ENCODE data around the gene OSBPL6. TPM values are rescaled to one million over a fixed set of nuclear protein-coding genes. Genes with fewer than 3 reads are reported as not detected.
A peak's percentile ranks its signal among the peaks of the same experiment; 100 is the strongest.

The OSBPL6 gene
- total RNA-seq, 4 donors from 2014 or later, result 1.8 to 3.3 (median 2.3) TPM

DNA sequence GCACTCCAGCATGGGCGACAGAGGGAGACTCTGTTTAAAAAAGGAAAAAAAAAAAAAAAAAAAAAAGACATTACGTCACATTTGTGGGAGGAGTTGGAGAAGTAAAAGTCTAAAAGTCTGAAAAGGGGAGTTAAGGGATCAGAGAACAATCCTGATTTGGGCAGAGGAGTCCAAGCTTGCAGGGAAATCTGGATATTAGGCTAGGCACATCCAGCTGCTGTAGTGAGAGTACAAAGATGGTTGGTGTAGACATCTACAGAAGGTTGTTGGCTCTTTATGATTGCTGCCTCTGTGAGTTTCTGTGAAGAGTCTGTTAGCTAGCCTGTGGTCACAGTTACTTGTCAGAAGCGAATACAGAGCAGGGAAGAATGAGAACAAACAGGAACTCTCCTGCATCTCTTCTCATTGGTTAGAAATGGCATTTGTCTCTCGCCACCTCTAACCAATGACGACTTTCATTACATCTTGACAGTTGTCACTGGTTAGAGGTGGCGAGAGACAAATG, 3.3 kb upstream of the OSBPL6 start:
- DNase-seq (ENCODE audit: extremely low spot score), result no peak
- no peak for TF ChIP-seq POLR2A (IDR thresholded peaks at IDR 0.05; ENCODE audit: low read depth)
- Histone ChIP-seq H3K4me1 (peaks cover 16 to 21% (median 18%) of the 10 kb centered on the region in 4 donors), H3K36me3 (no peaks in the 10 kb centered on the region), H3K27ac (replicated peaks in 1 of 4) (no peak overlapping the region), H3K4me3 (no peak overlapping the region), H3K27me3 (peaks cover 0 to 7% (median 0%) of the 10 kb centered on the region in 4 donors), H3K9me3 (no peaks in the 10 kb centered on the region)
- 51% methylated on average over 6 of the region's 6 CpGs for WGBS
- intact Hi-C loops (cut with DNase I), result no loop called here

DNA sequence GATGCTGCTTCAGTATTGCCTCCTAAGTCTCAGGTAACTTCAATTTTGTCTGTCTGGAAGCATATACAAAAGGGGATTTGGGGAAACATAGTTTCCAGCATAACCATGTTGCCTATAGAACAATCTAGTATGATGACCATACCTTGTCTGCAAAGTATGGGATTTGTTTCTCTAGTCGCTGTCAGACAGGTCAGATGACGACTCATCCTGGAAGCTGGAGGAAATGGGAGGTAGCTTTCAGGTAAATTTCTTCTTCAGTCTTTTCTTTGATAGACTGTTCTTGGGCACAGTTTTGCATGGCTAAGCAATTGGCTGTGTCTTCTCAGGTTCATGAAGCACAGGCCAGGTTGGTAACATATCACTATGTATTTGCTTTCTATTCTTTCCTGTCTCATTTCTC, 2.8 kb upstream of the OSBPL6 start:
- Histone ChIP-seq H3K27ac (replicated peaks in 1 of 4) (no peak overlapping the region), H3K4me1 (peaks cover 16 to 21% (median 18%) of the 10 kb centered on the region in 4 donors), H3K36me3 (no peaks in the 10 kb centered on the region), H3K9me3 (no peaks in the 10 kb centered on the region), H3K27me3 (peaks cover 0 to 7% (median 0%) of the 10 kb centered on the region in 4 donors), H3K4me3 (no peak overlapping the region)
- TF ChIP-seq EP300 (IDR thresholded peaks at IDR 0.05) (no peak), POLR2AphosphoS5 (IDR thresholded peaks at IDR 0.05) (no peak)
- no peak for DNase-seq (ENCODE audit: extremely low spot score)
- WGBS, result 91% methylated on average over 2 of the region's 2 CpGs
- intact Hi-C loops (cut with DNase I), result no loop called here

DNA sequence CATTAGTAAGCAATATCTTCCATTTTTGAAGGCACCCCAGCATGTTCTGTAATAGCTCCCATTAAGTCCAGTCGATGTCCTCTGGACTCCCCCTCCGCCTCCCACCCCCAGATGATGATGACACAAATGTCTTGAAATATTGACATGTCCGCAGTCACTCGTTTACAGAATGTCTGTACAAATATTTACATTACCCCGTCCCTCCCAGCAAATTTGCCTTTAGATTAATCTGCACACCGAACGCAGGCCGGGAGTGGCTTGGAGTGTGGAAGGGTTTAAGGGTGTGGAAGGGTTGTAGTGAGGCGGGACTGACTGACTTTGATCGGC, 853 bp upstream of the OSBPL6 start:
- peaks cover 16 to 21% (median 18%) of the 10 kb centered on the region in 4 donors for H3K4me1 ChIP-seq
- H3K4me3 ChIP-seq, result peak overlapping the region; percentile 71 to 93 (median 82)
- TF ChIP-seq POLR2A (IDR thresholded peaks at IDR 0.05; ENCODE audit: low read depth) (no peak), EP300 (IDR thresholded peaks at IDR 0.05) (no peak), POLR2AphosphoS5 (IDR thresholded peaks at IDR 0.05) (no peak)
- TF ChIP-seq, protein P1, sequence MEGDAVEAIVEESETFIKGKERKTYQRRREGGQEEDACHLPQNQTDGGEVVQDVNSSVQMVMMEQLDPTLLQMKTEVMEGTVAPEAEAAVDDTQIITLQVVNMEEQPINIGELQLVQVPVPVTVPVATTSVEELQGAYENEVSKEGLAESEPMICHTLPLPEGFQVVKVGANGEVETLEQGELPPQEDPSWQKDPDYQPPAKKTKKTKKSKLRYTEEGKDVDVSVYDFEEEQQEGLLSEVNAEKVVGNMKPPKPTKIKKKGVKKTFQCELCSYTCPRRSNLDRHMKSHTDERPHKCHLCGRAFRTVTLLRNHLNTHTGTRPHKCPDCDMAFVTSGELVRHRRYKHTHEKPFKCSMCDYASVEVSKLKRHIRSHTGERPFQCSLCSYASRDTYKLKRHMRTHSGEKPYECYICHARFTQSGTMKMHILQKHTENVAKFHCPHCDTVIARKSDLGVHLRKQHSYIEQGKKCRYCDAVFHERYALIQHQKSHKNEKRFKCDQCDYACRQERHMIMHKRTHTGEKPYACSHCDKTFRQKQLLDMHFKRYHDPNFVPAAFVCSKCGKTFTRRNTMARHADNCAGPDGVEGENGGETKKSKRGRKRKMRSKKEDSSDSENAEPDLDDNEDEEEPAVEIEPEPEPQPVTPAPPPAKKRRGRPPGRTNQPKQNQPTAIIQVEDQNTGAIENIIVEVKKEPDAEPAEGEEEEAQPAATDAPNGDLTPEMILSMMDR (IDR thresholded peaks at IDR 0.05), result no peak
- H3K27me3 ChIP-seq, result peaks cover 0 to 7% (median 0%) of the 10 kb centered on the region in 4 donors
- intact Hi-C loops (cut with DNase I), result no loop called here
- 18% methylated on average over 10 of the region's 10 CpGs for WGBS
- no peaks in the 10 kb centered on the region for H3K36me3 ChIP-seq
- no peak for DNase-seq (ENCODE audit: extremely low spot score)
- peak overlapping the region; percentile 85 to 95 (median 92) for H3K27ac ChIP-seq (replicated peaks in 1 of 4)
- H3K9me3 ChIP-seq, result no peaks in the 10 kb centered on the region

DNA sequence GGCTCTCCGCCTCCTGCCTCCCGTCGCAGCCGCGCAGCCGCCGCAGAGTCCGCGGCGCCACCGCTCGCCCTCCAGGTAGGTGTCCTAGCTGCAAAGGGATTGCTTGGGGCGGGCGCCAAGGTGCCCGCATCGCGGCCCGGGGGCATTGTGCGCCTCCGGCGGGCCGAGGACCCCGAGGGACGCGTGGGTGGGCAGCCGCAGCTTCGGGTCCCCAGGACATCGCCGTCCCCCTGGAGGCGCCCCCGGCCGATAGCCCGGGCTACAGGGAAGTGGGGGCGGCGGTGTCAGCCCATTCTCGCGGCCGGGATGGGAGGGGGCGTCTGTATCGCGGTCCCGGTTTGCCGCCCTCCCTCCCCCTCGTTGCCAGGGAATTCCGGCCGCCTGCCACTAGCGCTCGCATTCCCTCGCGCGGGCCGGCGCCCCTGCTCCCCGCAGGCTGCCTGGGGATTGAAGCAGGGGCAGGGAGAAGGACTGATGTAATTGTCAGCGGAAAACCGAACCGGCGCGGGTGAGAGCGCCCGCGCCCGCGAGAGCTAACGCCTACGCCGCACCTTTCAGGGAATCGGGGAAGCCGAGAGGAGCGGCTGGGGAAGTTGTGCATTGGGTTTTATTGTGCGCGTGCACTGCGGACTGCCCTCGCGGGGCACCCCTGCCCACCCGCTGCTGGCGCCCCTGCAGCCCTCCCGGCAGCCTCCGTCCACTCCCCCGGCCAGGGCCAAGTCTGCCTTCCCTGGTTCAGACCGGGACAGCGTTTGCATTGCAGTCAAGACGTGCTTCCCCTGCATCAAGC, 483 bp downstream of the OSBPL6 start:
- WGBS, result 1% methylated on average over 12 of the region's 83 CpGs

DNA sequence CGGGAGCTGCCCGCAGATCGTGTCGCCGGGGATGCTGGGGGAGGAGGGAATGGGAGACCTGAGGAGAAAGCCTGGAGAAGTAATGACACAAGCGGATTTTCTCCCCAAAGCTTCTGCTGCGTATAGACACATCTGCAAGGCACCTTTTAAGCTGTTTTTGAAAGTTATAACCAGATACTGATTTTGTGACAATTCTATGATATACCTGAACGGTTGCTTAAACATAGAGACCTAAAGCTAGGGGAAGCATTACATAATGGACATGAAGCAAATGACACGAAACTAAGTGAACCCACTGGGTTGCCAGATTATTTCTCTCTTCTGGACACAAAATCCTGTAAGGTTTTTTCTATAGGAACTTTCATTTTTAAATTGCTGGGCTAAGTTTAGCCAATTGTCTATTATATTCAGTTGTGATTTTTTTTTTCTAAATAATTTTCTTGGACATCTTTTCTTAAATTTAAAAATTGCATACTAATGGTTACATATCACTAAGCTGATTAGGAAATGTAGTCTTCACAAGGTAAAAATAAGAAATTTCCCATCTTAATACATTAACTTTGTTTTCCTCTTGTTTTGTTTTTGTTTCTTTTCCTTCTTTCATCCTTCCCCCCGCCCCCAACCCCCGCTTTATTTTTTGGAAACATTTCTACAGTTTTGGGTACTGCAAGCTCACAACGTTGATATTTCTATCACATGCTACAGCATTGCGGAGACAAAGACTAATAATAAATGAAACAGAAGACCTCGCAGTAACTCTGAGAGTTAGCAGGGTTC, 1.3 kb downstream of the OSBPL6 start:
- intact Hi-C loops (cut with DNase I), result loop anchor here (5.0 kb wide), 1 partner anchor 87 kb away; no protein-coding TSS in a partner anchor
- no peaks in the 10 kb centered on the region for H3K36me3 ChIP-seq
- WGBS, result 24% methylated on average over 14 of the region's 14 CpGs
- H3K27me3 ChIP-seq, result peaks cover 0 to 7% (median 0%) of the 10 kb centered on the region in 4 donors
- H3K27ac ChIP-seq (replicated peaks in 1 of 4), result peak overlapping the region; percentile 85 to 95 (median 92)
- no peaks in the 10 kb centered on the region for H3K9me3 ChIP-seq
- H3K4me1 ChIP-seq, result peaks cover 16 to 21% (median 18%) of the 10 kb centered on the region in 4 donors
- TF ChIP-seq, protein P1 (IDR thresholded peaks at IDR 0.05), result no peak
- TF ChIP-seq EP300 (IDR thresholded peaks at IDR 0.05), result no peak
- no peak for TF ChIP-seq POLR2AphosphoS5 (IDR thresholded peaks at IDR 0.05)
- TF ChIP-seq POLR2A (IDR thresholded peaks at IDR 0.05; ENCODE audit: low read depth), result no peak
- no peak for DNase-seq (ENCODE audit: extremely low spot score)
- H3K4me3 ChIP-seq, result peak overlapping the region; percentile 71 to 93 (median 82)

More for the DNA sequence above, 483 bp downstream of the OSBPL6 start:
- Histone ChIP-seq H3K4me3 (peak overlapping the region; percentile 71 to 93 (median 82)), H3K27me3 (peaks cover 0 to 7% (median 0%) of the 10 kb centered on the region in 4 donors), H3K4me1 (peaks cover 16 to 21% (median 18%) of the 10 kb centered on the region in 4 donors), H3K9me3 (no peaks in the 10 kb centered on the region), H3K27ac (replicated peaks in 1 of 4) (peak overlapping the region; percentile 85 to 95 (median 92)), H3K36me3 (no peaks in the 10 kb centered on the region)
- intact Hi-C loops (cut with DNase I), result loop anchor here (5.0 kb wide), 1 partner anchor 88 kb away; no protein-coding TSS in a partner anchor
- no peak for DNase-seq (ENCODE audit: extremely low spot score)
- TF ChIP-seq POLR2AphosphoS5 (IDR thresholded peaks at IDR 0.05) (peak in 1 of 2 donors; percentile 33), POLR2A (IDR thresholded peaks at IDR 0.05; ENCODE audit: low read depth) (no peak)
